ENCODE data around the gene LRP8.

Gene LRP8

GRCh38 chr1:53256511-53257453, 71.1 kb downstream of the LRP8 start:
- no peak for DNase-seq

DNA sequence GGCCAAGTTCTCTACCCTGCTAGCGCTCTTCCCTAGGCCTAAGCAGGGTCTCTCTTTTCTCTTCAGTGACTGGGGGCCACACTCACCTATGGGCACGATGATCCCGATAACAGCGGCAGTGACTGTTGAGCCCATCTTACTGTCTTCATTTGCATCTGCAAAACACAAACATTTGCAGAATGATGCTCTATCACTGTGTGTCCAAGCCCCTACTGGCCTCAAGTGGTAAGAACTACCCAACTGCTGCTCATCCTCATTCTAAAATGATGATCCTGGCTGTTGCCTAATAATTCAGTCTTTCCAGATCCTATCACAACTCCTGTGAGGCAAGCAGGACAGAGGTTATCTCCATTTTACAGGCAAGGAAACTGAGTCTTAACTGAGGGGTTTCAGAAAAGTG, 72.8 kb downstream of the LRP8 start:
- no peak for DNase-seq

DNA sequence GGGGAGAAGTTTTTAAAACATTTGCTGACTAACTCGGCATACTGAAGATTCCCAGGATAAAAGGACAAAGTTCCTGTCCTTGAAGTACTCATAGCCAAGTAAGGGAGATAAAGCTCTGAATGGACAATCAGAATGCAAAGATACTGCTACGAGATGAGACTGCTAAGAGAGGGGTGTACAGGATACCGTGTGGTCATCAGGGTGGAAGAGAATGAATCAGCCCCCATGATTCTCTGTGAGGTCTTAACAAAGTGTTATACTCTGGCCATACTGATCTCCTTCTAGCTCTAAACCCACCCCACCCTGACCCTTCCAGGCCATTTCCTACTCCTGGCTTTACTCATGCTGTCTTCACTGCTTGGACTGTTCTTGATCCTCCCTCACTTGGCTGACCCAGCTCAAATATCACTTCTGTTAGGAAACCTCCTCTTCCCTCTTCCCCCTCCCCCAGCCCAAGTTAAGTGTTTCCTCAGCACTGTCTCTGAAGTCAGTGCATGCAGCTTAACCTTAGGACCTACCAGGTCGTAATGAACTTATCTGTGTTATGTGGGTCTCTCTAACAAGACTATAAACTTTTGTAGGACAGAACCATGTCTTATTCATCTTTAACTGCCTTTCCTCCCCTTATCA, 73.7 kb downstream of the LRP8 start:
- DNase-seq: no peak

- DNase-seq: no peak
Observed at GRCh38 chr1:53250325-53250724, 77.5 kb downstream of the LRP8 start.

DNA sequence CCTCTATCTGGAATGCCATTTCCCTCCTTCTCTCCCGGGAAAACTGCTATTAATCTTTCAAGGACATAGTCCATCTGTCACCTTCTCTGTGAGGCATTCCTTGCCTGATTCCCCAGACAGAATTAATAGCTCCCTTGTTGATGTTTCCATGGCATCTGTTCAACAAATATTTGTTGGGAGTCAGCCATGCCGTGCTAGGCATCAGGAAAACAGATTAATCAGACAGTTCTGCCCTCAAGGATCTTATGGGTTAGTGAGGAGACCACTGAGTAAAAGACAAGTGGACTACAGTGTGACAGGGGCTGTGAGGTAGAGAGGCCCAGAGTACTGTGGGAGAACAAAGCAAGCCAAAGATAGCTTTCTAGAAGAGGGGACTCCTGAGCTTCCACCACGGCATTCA, 78.2 kb downstream of the LRP8 start:
- no peak for DNase-seq

GRCh38 chr1:53246261-53247134, 81.4 kb downstream of the LRP8 start:
- DNase-seq: no peak

- DNase-seq: no peak
Observed at GRCh38 chr1:53244141-53244540, 83.7 kb downstream of the LRP8 start.

DNA sequence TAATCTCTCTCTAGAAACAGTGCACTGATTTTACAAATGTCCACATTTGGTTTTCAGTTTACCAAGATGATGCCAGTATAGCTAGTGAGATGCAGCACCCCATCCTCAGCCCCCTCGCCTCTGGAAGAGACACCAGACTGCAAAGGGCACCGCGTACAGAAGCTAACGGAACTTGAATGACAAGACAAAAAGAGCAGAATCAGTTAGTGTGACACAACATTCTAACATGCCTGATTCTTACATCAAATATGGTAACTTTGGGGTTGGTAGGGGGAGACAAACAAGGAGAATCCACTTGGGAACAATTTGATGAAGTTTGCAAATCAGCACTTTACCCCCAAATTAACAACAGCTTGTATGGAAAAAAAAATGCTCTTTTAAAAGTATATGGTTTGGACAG, 85.5 kb downstream of the LRP8 start:
- DNase-seq: no peak

- DNase-seq: no peak
Observed at GRCh38 chr1:53241828-53242227, 86.0 kb downstream of the LRP8 start.

GRCh38 chr1:53238197-53239155, 89.4 kb downstream of the LRP8 start, which contains the start of gene MAGOH:
Gene MAGOH, minus strand, starts transcription at chr1:53238518. Its CDS starts 70 bp downstream, at chr1:53238448.
- DNase-seq: peak; percentile 93

- no peak for DNase-seq
Observed at GRCh38 chr1:53237638-53238037, 90.2 kb downstream of the LRP8 start.

DNA sequence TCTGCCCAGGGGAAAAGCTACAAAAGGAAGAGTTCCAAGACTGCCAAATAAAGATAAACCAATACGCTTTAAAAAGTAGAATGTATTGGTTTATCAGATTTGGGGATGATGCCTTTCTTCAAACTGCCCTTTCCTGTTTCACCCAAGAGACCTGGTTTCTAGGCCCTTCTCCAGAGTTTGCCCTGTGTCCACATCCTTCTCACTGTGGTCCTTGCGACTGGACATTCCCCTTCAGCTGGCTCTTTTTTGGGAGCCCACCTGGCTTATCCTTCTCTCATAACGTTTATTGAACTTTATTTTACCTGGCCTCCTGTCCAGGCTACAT, 106.9 kb downstream of the LRP8 start:
- no peak for DNase-seq

DNA sequence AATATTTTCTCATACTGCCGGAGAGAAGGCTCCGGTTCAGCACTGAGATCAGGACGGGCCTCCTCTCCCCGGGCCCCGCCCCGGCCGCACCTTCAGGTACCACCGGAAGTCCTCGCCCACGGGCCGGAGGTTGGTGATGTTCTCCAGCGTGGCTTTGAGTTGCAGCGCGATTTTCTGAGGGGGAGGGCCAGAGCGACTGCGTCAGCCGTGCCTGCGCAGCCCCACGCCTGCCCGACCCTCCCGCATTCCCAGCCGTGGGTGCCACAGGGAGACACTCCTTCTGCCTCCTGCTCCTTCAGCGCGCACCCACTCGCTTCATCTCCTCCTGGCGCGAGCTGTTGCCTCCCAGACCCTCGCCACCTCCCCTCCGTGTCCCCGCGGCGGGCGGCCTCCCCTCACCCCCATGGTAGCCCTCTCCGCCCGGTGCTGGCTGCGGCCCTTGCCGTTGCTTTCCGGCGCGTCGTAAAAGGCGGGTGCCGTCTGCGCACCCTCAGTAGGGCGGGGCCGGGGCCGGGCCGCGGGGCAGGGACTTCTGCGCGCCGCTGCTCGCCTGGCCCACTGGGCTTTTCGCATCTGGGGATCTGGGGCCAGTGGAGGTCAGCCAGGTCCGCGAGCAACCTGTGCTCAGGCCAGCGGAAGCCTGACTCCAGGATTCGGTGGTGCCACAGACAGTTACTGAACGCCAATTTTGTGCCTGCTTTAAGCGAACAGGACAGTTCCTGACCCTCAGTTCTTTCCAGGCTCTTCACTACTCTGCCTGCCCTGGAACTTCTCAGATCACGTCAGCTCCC, 107.5 kb downstream of the LRP8 start, which contains the start of gene CZIB:
Gene CZIB (minus strand): TSS at position 464 of the 791 bp plus-strand sequence. CDS start 59 bp downstream, at position 405.
- DNase-seq: peak; percentile 59

DNA sequence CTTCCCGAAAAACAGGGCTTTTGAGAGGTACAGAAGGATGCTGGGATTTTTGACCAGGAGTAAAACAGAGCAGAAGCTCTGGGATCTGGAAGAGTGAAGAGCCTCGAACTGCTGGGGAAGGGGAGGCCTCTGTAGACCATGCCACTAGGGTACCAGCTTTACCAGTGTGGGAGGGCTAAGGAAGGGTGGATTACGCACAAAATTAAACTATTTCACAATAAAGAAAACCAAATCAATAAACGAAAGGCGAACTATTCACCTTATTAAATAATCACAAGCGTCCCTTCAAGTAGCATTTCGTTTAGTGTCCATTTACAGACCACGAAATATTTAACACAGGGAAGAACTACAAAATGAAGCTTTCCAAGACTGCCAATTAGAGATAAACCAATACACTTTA, 108.2 kb downstream of the LRP8 start:
- no peak for DNase-seq

- DNase-seq: no peak
Observed at GRCh38 chr1:53218201-53218600, 109.7 kb downstream of the LRP8 start.

- no peak for DNase-seq
Observed at GRCh38 chr1:53214376-53214940, 113.4 kb downstream of the LRP8 start.

DNA sequence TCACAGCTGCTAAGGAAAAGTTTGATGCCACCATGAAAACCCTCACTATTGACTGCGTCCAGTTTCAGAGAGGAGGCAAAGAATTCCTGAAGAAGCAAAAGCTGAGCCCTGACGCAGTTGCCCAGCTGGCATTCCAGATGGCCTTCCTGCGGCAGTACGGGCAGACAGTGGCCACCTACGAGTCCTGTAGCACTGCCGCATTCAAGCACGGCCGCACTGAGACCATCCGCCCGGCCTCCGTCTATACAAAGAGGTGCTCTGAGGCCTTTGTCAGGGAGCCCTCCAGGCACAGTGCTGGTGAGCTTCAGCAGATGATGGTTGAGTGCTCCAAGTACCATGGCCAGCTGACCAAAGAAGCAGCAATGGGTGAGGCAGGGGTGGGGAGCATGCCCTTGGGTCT, 116.9 kb downstream of the LRP8 start:
- DNase-seq: no peak

DNA sequence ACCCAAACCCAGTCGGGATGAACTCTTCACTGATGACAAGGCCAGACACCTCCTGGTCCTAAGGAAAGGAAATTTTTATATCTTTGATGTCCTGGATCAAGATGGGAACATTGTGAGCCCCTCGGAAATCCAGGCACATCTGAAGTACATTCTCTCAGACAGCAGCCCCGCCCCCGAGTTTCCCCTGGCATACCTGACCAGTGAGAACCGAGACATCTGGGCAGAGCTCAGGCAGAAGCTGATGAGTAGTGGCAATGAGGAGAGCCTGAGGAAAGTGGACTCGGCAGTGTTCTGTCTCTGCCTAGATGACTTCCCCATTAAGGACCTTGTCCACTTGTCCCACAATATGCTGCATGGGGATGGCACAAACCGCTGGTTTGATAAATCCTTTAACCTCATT, 117.5 kb downstream of the LRP8 start:
- no peak for DNase-seq

GRCh38 chr1:53207726-53208125, 120.1 kb downstream of the LRP8 start:
- DNase-seq: no peak

DNA sequence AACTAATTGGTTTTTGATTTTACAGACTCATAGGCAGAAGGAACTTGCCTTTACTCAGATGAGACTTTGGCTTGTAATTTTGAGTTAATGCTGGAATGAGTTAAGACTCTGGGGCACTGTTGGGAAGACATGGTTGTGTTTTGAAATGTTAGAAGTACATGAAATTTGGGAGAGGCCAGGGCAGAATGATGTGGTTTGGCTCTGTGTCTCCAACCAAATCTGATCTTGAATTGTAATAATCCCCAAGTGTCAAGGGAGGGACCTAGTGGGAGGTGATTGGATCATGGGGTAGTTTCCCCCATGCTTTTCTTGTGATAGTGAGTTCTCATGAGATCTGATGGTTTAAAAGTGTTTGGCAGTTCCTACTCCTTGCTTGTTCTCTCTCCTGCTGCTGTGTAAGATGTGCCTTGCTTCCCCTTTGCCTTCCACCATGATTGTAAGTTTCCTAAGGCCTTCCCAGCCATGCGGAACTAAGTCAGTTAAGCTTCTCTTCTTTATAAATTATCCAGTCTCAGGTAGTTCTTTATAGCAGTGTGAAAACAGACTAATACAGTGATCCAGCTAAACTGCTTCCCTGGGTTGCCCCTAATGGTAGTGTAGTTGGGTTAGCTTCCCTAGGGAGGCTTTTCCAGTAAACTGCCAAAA, 121.0 kb downstream of the LRP8 start:
- DNase-seq: no peak
